LoVo (cell line): ENCODE results near the gene SH3TC1.

Experiments used
- DNase-seq: peaks from one replicate; pipeline ENCODE4 v3.0.0-alpha.2; 2016; ENCODE audit warnings: low spot score

Gene SH3TC1

DNA sequence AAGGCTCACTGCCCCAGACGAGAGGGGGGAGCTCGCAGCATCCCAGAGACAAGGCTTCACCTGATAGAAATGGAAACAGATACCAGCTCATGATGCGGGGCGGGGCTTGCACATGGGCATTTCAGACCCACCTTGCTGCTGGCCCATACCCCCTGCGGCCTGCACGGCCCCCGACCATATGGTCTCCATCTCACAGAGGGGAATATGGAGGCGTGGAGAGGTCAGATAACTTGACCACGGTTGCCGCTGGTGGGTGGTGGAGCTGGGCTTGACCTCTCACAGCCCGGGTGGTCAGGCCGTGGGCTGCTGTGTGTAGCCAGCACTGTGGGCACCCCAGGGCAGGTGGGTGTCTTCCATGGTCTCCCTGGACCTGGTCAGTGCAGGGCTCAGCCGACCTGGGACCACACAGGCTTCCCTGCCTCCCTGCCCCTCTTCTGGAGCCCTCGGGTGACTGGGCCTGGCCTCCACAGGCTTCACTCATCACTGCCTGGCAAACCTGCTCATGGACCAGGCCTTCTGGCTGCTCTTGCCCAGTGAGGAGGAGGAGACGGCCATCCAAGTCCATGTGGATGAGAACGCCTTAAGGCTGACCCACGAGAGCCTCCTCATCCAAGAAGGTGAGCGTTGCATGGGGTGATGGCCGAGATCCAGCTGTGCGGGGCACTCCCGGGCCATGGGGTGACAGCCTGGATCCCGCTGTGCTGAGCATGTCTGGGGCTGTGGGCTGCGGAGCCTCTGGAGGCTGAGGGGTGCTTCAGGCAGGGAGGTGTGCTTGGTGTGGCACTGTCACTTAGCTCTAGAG lies 16.8 kb downstream of the SH3TC1 start:
- no peak for DNase-seq

- DNase-seq = no peak
Observed at GRCh38 chr4:8216443-8217245, 17.6 kb downstream of the SH3TC1 start.

- no peak for DNase-seq
Observed at GRCh38 chr4:8217246-8217511, 18.1 kb downstream of the SH3TC1 start.

DNA sequence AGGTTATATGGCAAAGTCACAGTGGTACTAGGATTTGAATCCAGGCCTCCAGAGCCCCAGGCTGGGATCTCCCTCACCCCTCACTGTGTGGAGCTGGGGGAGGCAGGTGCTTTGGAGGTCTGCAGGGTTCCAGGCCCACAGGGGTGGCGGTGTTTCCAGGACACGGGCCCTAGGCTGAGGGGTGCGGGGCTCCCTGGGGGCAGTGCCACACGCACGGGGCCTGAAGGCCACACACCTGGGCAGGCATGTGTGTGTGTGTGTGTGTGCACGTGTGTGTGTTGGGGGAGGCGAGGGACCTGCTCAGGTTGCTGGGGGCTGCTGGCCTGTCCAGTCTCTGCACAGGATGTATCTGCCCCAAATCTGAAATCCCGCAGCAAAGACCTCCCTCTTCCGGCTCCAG lies 18.8 kb downstream of the SH3TC1 start:
- no peak for DNase-seq

DNA sequence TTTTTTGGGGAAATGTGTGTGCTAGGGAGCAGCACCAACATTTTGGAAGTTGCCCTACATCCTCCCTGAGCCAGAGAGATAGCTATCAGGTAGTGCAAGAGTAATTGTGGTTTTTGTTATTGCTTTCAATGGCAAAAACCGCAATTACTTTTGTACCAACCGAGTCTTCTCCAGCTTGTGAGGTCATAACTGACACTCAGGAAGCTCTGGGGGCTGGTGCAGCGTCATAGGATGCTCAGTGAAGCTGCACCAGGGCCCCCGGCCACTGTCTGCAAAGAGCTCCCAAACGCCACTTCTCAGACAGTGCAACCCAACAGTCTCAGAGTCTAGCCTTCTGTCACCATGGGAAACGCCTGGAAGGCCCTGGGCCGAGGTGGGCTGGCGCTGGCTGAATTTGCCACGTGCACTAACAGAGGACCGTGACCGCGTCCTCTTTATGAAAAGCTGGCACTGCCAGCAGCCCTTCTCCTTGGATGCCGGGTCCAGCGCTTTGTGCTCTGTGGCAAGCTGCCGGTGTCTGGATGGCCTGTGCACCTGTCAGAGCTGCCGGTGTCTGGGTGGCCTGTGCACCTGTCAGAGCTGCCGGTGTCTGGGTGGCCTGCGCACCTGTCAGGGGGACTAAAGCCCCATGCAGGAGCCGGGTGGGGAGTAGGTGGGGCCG lies 19.4 kb downstream of the SH3TC1 start:
- DNase-seq = no peak

DNA sequence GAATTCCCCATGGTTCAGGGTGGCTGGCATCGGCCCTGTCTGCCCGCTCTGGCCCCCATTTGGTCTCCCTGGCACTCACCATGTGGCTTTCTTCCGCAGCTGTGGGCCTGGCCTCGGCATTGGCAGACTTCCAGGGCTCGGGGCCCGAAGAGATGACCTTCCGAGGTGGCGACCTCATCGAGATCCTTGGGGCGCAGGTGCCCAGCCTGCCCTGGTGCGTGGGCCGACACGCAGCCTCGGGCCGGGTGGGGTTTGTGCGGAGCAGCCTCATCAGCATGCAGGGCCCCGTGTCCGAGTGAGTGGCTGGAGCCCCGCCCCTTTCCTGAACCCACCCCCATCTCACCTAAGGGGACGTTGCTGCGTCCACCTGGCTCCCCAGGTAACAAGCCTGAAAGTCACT lies 20.1 kb downstream of the SH3TC1 start:
- DNase-seq = no peak

- DNase-seq = no peak
Observed at GRCh38 chr4:8220661-8221450, 21.8 kb downstream of the SH3TC1 start.

DNA sequence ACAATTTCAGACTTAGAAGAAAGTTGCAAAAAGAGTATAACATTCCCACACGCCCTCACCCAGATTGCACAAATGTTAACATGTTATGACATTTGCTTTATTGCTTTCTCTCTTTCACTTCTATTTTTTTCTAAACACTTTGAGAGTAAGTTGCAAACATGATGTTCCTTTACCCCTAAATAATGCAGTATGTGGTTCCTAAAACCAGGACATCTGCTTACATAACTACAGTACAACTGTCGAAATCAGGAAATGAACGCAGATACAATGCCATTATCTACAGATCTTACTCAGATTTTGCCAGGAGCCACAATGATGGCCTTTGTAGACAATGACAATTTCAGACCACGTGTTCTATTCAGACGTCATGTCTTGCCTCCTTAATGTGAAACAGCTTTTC lies 22.4 kb downstream of the SH3TC1 start:
- DNase-seq = no peak

- no peak for DNase-seq
Observed at GRCh38 chr4:8221985-8222384, 22.9 kb downstream of the SH3TC1 start.

GRCh38 chr4:8222609-8223388 lies 23.7 kb downstream of the SH3TC1 start:
- DNase-seq = no peak

- DNase-seq = no peak
Observed at GRCh38 chr4:8224267-8224974, 25.3 kb downstream of the SH3TC1 start.

GRCh38 chr4:8224975-8225625 lies 26.0 kb downstream of the SH3TC1 start:
- no peak for DNase-seq

GRCh38 chr4:8225706-8226443 lies 26.8 kb downstream of the SH3TC1 start:
- no peak for DNase-seq

DNA sequence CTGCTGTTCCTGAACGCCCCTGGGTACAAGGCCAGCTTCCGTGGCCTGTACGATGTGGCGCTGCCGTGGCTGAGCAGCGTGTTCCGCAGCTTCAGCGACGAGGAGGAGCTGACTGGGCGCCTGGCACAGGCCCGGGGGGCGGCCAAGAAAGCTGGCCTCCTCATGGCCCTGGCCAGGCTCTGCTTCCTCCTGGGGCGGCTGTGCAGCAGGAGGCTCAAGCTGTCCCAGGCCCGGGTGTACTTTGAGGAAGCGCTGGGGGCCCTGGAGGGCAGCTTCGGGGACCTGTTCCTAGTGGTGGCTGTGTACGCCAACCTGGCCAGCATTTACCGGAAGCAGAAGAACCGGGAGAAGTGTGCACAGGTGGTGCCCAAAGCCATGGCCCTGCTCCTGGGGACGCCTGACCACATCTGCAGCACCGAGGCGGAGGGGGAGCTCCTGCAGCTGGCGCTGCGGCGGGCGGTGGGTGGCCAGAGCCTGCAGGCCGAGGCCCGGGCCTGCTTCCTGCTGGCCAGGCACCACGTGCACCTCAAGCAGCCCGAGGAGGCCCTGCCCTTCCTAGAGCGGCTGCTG lies 28.2 kb downstream of the SH3TC1 start:
- DNase-seq = no peak

- DNase-seq = no peak
Observed at GRCh38 chr4:8227771-8228318, 28.8 kb downstream of the SH3TC1 start.

DNA sequence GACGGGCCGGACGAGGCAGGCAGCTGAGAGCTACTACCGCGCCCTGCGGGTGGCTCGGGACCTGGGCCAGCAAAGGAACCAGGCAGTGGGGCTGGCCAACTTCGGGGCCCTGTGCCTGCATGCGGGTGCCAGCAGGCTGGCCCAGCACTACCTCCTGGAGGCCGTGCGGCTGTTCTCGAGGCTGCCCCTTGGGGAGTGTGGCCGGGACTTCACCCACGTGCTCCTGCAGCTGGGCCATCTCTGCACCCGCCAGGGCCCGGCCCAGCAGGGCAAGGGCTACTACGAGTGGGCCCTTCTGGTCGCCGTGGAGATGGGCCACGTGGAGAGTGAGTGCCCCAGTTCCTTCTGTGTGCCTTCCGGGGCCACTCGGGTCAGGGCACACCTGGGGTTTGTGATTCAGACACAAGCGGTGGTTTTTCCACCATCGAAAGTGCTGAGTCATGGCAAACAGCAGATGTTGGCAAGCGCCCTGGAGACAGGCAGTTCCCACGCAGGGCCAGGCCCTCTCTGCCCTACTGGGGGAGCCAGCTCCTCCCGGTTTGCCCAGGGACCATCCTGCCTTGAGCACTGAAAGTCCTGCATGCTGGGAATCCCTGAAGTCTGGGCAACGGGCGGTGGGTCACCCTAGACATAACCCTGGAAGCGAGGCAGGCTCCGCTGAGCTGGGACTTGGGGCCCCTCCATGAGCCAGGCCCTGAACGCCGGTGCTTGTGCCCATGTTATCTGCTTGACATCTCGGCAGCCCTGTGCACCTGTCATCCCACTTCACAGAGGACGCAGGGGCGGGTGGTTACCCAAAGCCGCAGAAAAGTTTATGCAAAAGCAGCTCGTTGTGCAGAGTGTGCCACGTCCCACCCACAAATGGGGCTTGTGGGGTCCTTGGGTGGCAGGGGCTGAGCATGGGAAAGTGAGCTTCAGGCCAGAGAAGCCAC lies 29.5 kb downstream of the SH3TC1 start:
- no peak for DNase-seq

DNA sequence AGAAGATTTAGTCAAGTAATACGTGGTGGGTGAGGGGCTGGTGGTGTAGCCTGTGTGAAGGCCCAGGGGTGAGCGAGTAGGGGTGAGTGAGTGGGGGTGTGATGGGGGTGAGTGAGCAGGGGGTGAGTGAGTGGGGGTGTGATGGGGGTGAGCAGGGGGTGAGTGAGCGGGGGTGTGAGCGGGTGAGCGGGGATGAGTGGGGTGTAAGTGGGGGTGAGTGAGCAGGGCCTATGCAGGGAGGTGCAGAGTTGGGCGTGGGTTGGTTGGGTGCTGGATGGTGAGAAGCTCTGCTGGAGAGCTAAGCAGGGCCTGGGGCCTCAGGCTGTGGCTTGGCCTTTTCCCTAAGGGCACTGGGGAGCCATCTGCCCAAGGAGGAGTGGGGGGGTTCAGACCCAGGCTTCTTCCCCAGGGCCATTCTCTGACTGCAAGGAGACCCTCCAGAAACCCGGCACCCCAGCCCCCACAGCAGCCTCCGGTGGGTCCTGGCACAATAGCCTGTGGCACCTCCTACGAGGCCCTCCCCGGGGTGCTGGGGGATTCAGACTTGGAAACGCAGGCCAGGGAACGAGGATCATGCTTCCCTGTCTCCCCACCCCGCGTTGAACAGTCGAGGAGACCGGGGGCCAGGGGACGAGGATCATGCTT lies 30.4 kb downstream of the SH3TC1 start:
- no peak for DNase-seq
